DND-41 (cell line): Measurements from ENCODE around the gene MICAL2.

Source experiments
- ATAC-seq: fragments of 200-7000 bp; cut with Tn5 transposase; 3 replicates; pipeline ENCODE4 v1.9.1; 2021; ENCODE audit warnings: low read depth; ENCODE audit not compliant: insufficient read depth
- DNase-seq: peaks from one replicate; pipeline ENCODE4 v3.0.0-alpha.2; 2020
- H2AFZ ChIP-seq: 2 replicates; pipeline ENCODE4 v1.6.0; 2012; ENCODE audit warnings: low read depth, low read length
- H3K27ac ChIP-seq: 2 replicates; pipeline ENCODE4 v1.5.1; 2012; ENCODE audit warnings: low read length, inconsistent platforms
- H3K27me3 ChIP-seq: fragments of 200-600 bp; sonication (generic); 2 replicates; pipeline ENCODE4 v1.6.0; 2012; ENCODE audit warnings: low read length, mild to moderate bottlenecking, inconsistent platforms; ENCODE audit not compliant: insufficient read depth, poor library complexity
- H3K36me3 ChIP-seq: 2 replicates; pipeline ENCODE4 v1.5.1; 2012; ENCODE audit warnings: low read length, inconsistent platforms; ENCODE audit not compliant: insufficient read depth
- H3K4me1 ChIP-seq: 2 replicates; pipeline ENCODE4 v1.5.1; 2012; ENCODE audit warnings: mild to moderate bottlenecking, low read length; ENCODE audit not compliant: insufficient read depth
- H3K4me2 ChIP-seq: 2 replicates; pipeline ENCODE4 v1.6.0; 2012; ENCODE audit warnings: mild to moderate bottlenecking, moderate library complexity, low read length, inconsistent platforms; ENCODE audit not compliant: insufficient read depth
- H3K4me3 ChIP-seq, 2 experiments: fragments of 200-600 bp in 1 of 2; shearing (Covaris generic) in 1 of 2; 2 replicates each; pipeline ENCODE4 v1.5.1; 2012 to 2016; ENCODE audit warnings: inconsistent platforms in 2 of 2, low read length in 2 of 2, mild to moderate bottlenecking in 2 of 2, low read depth in 1 of 2, moderate library complexity in 1 of 2
- H3K79me2 ChIP-seq: 2 replicates; pipeline ENCODE4 v1.6.0; 2012; ENCODE audit warnings: low read length, inconsistent platforms; ENCODE audit not compliant: insufficient read depth
- H3K9ac ChIP-seq: 2 replicates; pipeline ENCODE4 v1.6.0; 2012; ENCODE audit warnings: low read depth, mild to moderate bottlenecking, inconsistent platforms, low read length, moderate library complexity
- H3K9me3 ChIP-seq: 2 replicates; pipeline ENCODE4 v1.5.1; 2012; ENCODE audit warnings: low read length, moderate library complexity, mild to moderate bottlenecking, inconsistent platforms; ENCODE audit not compliant: insufficient read depth, severe bottlenecking
- H4K20me1 ChIP-seq: 2 replicates; pipeline ENCODE4 v1.6.0; 2012; ENCODE audit warnings: low read length; ENCODE audit not compliant: insufficient read depth
- CTCF ChIP-seq: IDR thresholded peaks from 2 replicates; pipeline ENCODE4 v1.5.1; 2012; ENCODE audit warnings: borderline replicate concordance, low read length, moderate library complexity, mild to moderate bottlenecking; ENCODE audit not compliant: poor library complexity, severe bottlenecking; ENCODE audit errors: extremely low read depth
- EZH2 ChIP-seq: IDR thresholded peaks from 3 replicates; pipeline ENCODE4 v1.6.1; 2012; ENCODE audit warnings: borderline replicate concordance, low read depth, mild to moderate bottlenecking, moderate library complexity, low read length, inconsistent platforms; ENCODE audit not compliant: severe bottlenecking

The MICAL2 gene

GRCh38 chr11:12101318-12101717 lies 9.1 kb upstream of the MICAL2 start:
- TF ChIP-seq EZH2: no peak
- TF ChIP-seq CTCF: no peak
- H3K4me1 ChIP-seq: peaks cover 12% of the 10 kb centered on the region
- no peaks in the 10 kb centered on the region for H4K20me1 ChIP-seq
- H3K36me3 ChIP-seq: no peaks in the 10 kb centered on the region
- no peak overlapping the region for H3K27ac ChIP-seq
- no peaks in the 10 kb centered on the region for H3K9me3 ChIP-seq
- no peak for ATAC-seq
- H3K9ac ChIP-seq: no peak overlapping the region
- H2AFZ ChIP-seq: no peak overlapping the region
- no peak for DNase-seq
- H3K27me3 ChIP-seq: peaks cover 6% of the 10 kb centered on the region
- no peak overlapping the region for H3K4me2 ChIP-seq
- no peaks in the 10 kb centered on the region for H3K79me2 ChIP-seq
- H3K4me3 ChIP-seq: no peak overlapping the region

GRCh38 chr11:12102588-12103410 lies 7.6 kb upstream of the MICAL2 start:
- Histone ChIP-seq H3K4me3 (no peak overlapping the region), H3K27me3 (peaks cover 6% of the 10 kb centered on the region), H3K4me1 (peaks cover 12% of the 10 kb centered on the region), H3K79me2 (no peaks in the 10 kb centered on the region), H3K9me3 (no peaks in the 10 kb centered on the region), H4K20me1 (no peaks in the 10 kb centered on the region), H3K27ac (no peak overlapping the region), H3K9ac (no peak overlapping the region), H3K36me3 (no peaks in the 10 kb centered on the region), H3K4me2 (no peak overlapping the region), H2AFZ (no peak overlapping the region)
- DNase-seq (no peak), ATAC-seq (no peak)
- TF ChIP-seq CTCF (no peak), EZH2 (no peak)

GRCh38 chr11:12103411-12104225 lies 6.8 kb upstream of the MICAL2 start:
- Histone ChIP-seq H3K27me3 (peaks cover 6% of the 10 kb centered on the region), H4K20me1 (no peaks in the 10 kb centered on the region), H2AFZ (no peak overlapping the region), H3K4me1 (peaks cover 12% of the 10 kb centered on the region), H3K27ac (no peak overlapping the region), H3K9ac (no peak overlapping the region), H3K9me3 (no peaks in the 10 kb centered on the region), H3K36me3 (no peaks in the 10 kb centered on the region), H3K4me3 (no peak overlapping the region), H3K79me2 (no peaks in the 10 kb centered on the region), H3K4me2 (no peak overlapping the region)
- TF ChIP-seq EZH2 (no peak), CTCF (no peak)
- 0 out of 3 replicates have a peak, but pooled peaks have one; percentile 3 for ATAC-seq
- DNase-seq: no peak
